DOHH2 (cell line): ENCODE measurements around the gene FOXK2.

Source experiments
- CTCF ChIP-seq: fragments of 200-600 bp; sonication (generic); IDR thresholded peaks from one replicate; pipeline ENCODE4 v1.5.1; 2014; ENCODE audit warnings: antibody characterized with exemption, mild to moderate bottlenecking, low read depth, low read length; ENCODE audit not compliant: poor library complexity, severe bottlenecking
- EZH2phosphoT487 ChIP-seq: fragments of 200-600 bp; sonication (generic); IDR thresholded peaks from 2 replicates; pipeline ENCODE4 v1.6.1; 2017; ENCODE audit warnings: borderline replicate concordance, mild to moderate bottlenecking, antibody characterized with exemption, low read length, moderate library complexity, mixed read lengths

GRCh38 chr17:82582213-82582612, 62.7 kb downstream of the FOXK2 start:
- TF ChIP-seq CTCF: no peak
- TF ChIP-seq EZH2phosphoT487: no peak
